MCF 10A (cell line): ENCODE data around the gene CRIM1. TPM values are rescaled to one million over a fixed set of nuclear protein-coding genes. Genes with fewer than 3 reads are reported as not detected.
A peak's percentile ranks its signal among the peaks of the same experiment; 100 is the strongest.

Source experiments
- BruUV-seq: library from RNA; stranded (reverse); fragments of 400-500 nt; replicated peaks from 2 replicates; lab custom pipeline; 2021; lab: Mats Ljungman, UMichigan
- CTCF ChIA-PET: fragments of 300-600 bp; sonication (Branson Sonifier 250); formaldehyde crosslinking; extraction: SDS; loops from one replicate; lab custom pipeline; 2021; ENCODE audit warnings: antibody characterized with exemption, inconsistent platforms; lab: Yijun Ruan, JAX
- POLR2A ChIA-PET: fragments of 300-600, 350-650 bp; sonication (Branson Sonifier 250); formaldehyde crosslinking; extraction: SDS; loops from one replicate; lab custom pipeline; 2020; ENCODE audit warnings: antibody characterized with exemption, inconsistent platforms; lab: Yijun Ruan, JAX
- DNase-seq: peaks from one replicate; pipeline ENCODE4 v3.0.0-alpha.2; 2018; ENCODE audit not compliant: unreplicated experiment
- H3K27ac Mint-ChIP-seq: one replicate; pipeline ENCODE4 v1.8.0; 2022; ENCODE audit warnings: mild to moderate bottlenecking, low read depth, mixed read lengths; ENCODE audit not compliant: unreplicated experiment
- H3K27me3 Mint-ChIP-seq: one replicate; pipeline ENCODE4 v1.8.0; 2022; ENCODE audit warnings: mixed read lengths; ENCODE audit not compliant: insufficient read depth, unreplicated experiment
- H3K36me3 Mint-ChIP-seq: one replicate; pipeline ENCODE4 v1.8.0; 2022; ENCODE audit warnings: mild to moderate bottlenecking, moderate library complexity, mixed read lengths; ENCODE audit not compliant: insufficient read depth, unreplicated experiment
- H3K4me1 Mint-ChIP-seq: one replicate; pipeline ENCODE4 v1.8.0; 2022; ENCODE audit warnings: mixed read lengths; ENCODE audit not compliant: insufficient read depth, unreplicated experiment
- H3K4me3 Mint-ChIP-seq: one replicate; pipeline ENCODE4 v1.8.0; 2022; ENCODE audit warnings: mild to moderate bottlenecking, moderate library complexity, mixed read lengths; ENCODE audit not compliant: unreplicated experiment
- H3K9me3 Mint-ChIP-seq: one replicate; pipeline ENCODE4 v1.8.0; 2022; ENCODE audit warnings: mixed read lengths; ENCODE audit not compliant: unreplicated experiment
- intact Hi-C: fragments of 100-400 bp; cut with micrococcal nuclease; formaldehyde crosslinking; loops from 2 replicates; pipeline ENCODE4 v1.14.1; 2022
- total RNA-seq: library from RNA; stranded (reverse); gene quantifications from 2 replicates; pipeline ENCODE4 v1.2.3, GENCODE V29; 2022
- TF ChIP-seq, protein P1 (sequence below): fragments of 200-600 bp; IDR thresholded peaks from one replicate; pipeline ENCODE4 v1.8.0; 2022; ENCODE audit warnings: antibody characterized with exemption, mild to moderate bottlenecking; ENCODE audit not compliant: unreplicated experiment

Gene CRIM1
- total RNA-seq, 1 experiment from 2014 or later, result 185 TPM

DNA sequence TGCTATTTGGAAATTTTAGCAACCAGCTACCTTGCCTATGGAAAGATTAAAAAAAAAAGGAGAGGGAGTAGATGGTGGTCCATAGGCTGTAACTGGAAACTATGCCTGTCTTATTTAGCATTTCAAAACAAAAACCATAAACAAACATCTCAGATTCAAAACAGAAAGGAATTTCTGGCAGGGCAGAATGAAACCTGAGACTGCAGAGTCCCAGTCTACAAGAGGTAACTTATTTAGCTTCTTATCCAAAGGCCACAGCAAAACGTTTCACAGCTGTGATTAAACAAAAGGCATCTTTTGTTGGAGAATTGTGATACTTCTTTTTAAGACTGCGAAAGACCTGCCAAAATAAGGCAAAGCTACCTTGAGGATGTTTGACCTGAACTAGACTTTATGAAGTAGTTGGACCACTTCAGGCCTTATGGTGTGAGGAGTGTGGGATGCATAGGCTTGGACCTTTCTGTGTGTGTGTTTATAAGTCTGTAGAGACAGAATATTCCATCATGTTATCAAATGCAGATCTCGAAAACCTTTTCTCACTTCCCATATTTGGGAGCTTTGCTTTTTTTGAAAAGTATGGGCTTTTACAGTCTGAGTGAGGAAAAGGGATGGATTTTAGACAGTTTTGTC lies 11.0 kb downstream of the CRIM1 start:
- Mint-ChIP-seq H3K4me1 (peaks cover 83% of the 10 kb centered on the region), H3K27ac (peak overlapping the region; percentile 87), H3K9me3 (no peaks in the 10 kb centered on the region), H3K27me3 (no peaks in the 10 kb centered on the region), H3K36me3 (peaks cover 42% of the 10 kb centered on the region), H3K4me3 (peak overlapping the region; percentile 55)
- TF ChIP-seq, protein P1, sequence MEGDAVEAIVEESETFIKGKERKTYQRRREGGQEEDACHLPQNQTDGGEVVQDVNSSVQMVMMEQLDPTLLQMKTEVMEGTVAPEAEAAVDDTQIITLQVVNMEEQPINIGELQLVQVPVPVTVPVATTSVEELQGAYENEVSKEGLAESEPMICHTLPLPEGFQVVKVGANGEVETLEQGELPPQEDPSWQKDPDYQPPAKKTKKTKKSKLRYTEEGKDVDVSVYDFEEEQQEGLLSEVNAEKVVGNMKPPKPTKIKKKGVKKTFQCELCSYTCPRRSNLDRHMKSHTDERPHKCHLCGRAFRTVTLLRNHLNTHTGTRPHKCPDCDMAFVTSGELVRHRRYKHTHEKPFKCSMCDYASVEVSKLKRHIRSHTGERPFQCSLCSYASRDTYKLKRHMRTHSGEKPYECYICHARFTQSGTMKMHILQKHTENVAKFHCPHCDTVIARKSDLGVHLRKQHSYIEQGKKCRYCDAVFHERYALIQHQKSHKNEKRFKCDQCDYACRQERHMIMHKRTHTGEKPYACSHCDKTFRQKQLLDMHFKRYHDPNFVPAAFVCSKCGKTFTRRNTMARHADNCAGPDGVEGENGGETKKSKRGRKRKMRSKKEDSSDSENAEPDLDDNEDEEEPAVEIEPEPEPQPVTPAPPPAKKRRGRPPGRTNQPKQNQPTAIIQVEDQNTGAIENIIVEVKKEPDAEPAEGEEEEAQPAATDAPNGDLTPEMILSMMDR, result no peak
- intact Hi-C loops, result no loop called here
- POLR2A ChIA-PET, result interaction anchor here (0.5 to 14.2 kb wide), 15 partner anchors 7 to 451 kb away, joined by 3 to 742 read pairs (median 12); partner anchors contain the start of gene CRIM1
- CTCF ChIA-PET, result interaction anchor here (0.6 to 9.1 kb wide), 8 partner anchors 9 to 201 kb away, joined by 3 to 146 read pairs (median 4); partner anchors contain the start of gene CRIM1
- BruUV-seq, result no TSS peak
- DNase-seq, result peak; percentile 43

DNA sequence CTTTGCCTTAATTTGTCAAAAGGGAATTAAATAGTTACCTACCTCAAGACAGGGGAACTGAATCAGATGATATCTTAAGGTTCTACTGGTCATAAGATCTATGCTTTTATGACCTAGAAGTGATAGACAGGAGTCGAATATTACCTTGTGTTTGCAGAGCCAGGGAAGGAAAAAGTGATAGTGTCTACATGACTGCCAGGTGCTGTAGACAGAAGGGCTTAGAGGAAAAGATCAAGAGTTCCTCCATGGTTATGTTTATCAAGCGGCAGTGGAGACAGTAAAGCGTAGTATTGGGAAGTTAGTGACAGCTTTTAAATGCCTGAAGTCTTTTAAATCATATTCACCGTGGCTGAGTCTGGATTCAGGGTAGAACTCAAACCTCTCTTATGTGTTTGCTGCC lies 11.9 kb downstream of the CRIM1 start:
- ChIA-PET POLR2A (interaction anchor here (1.0 to 14.2 kb wide), 15 partner anchors 8 to 195 kb away, joined by 3 to 742 read pairs (median 12); partner anchors contain the start of gene CRIM1), CTCF (interaction anchor here (1.2 to 9.1 kb wide), 7 partner anchors 9 to 93 kb away, joined by 4 to 146 read pairs (median 4); partner anchors contain the start of gene CRIM1)
- TSS peak; percentile 51 for BruUV-seq
- Mint-ChIP-seq H3K36me3 (peaks cover 37% of the 10 kb centered on the region), H3K4me3 (peak overlapping the region; percentile 50), H3K27me3 (no peaks in the 10 kb centered on the region), H3K27ac (peak overlapping the region; percentile 87), H3K4me1 (peaks cover 81% of the 10 kb centered on the region), H3K9me3 (no peaks in the 10 kb centered on the region)
- intact Hi-C loops, result no loop called here
- DNase-seq, result no peak
- TF ChIP-seq, protein P1, result no peak

DNA sequence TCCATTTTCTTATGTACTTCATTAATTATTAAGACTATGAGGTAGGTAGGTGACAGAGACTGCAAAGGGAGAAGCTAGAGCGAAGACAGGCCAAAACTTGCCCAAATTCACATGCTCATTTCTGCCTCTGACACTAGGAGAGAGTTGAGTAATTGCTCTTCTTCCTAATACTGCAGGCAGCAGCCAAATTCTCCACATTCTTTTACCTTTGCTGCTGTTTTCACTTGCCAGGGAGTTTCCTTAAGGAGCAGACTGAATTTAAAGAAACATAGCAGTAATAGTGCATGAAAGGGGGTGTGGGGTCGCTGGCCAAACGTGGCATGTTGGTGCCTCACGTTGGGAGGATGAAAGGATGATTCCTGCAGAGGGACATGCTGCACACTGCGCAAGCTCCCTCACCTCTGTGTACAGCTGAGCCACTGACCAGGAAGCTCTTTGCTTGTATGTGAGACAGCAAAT lies 12.3 kb downstream of the CRIM1 start:
- Mint-ChIP-seq H3K4me1 (peaks cover 82% of the 10 kb centered on the region), H3K27ac (peak overlapping the region; percentile 87), H3K9me3 (no peaks in the 10 kb centered on the region), H3K36me3 (peaks cover 36% of the 10 kb centered on the region), H3K27me3 (no peaks in the 10 kb centered on the region), H3K4me3 (peak overlapping the region; percentile 50)
- no TSS peak for BruUV-seq
- TF ChIP-seq, protein P1, result no peak
- intact Hi-C loops, result loop anchor here (1.0 kb wide), 1 partner anchor 10 kb away; no protein-coding TSS in a partner anchor
- peak; percentile 79 for DNase-seq
- ChIA-PET CTCF (interaction anchor here (1.2 to 9.1 kb wide), 6 partner anchors 10 to 92 kb away, joined by 4 to 146 read pairs (median 6); partner anchors contain the start of gene CRIM1), POLR2A (interaction anchor here (1.0 to 14.2 kb wide), 16 partner anchors 8 to 195 kb away, joined by 3 to 742 read pairs (median 9); partner anchors contain the start of gene CRIM1)

DNA sequence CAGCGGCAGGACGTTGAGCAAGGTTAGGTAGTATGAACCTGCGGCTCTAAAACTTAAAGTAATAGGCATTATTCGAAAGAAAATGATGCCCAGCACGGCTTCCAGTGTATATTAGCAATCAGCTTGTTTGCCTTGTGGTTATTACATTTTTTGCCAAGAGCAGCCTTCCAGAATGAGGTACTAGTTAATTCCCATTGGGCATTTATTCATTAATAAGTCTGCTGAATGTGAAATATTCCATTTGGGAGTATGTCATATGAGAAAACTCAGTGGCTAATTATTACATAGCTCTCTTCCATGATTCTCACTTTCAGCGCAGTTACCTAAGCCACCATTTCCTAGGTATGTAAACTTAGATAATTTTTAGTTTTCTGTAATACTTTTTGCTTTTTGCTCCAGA lies 12.9 kb downstream of the CRIM1 start:
- Mint-ChIP-seq H3K4me1 (peaks cover 82% of the 10 kb centered on the region), H3K4me3 (peak overlapping the region; percentile 50), H3K27me3 (no peaks in the 10 kb centered on the region), H3K27ac (peak overlapping the region; percentile 87), H3K36me3 (peaks cover 41% of the 10 kb centered on the region), H3K9me3 (no peaks in the 10 kb centered on the region)
- intact Hi-C loops, result loop anchor here (1.0 kb wide), 1 partner anchor 10 kb away; no protein-coding TSS in a partner anchor
- DNase-seq, result no peak
- TF ChIP-seq, protein P1, result no peak
- POLR2A ChIA-PET, result interaction anchor here (0.6 to 14.2 kb wide), 19 partner anchors 8 to 1924 kb away, joined by 3 to 742 read pairs (median 6); partner anchors contain the start of gene CRIM1
- CTCF ChIA-PET, result interaction anchor here (0.6 to 9.1 kb wide), 9 partner anchors 10 to 195 kb away, joined by 3 to 146 read pairs (median 5); partner anchors contain the start of gene CRIM1
- no TSS peak for BruUV-seq
